ENCODE measurements around the gene CTDNEP1.

The CTDNEP1 gene

DNA sequence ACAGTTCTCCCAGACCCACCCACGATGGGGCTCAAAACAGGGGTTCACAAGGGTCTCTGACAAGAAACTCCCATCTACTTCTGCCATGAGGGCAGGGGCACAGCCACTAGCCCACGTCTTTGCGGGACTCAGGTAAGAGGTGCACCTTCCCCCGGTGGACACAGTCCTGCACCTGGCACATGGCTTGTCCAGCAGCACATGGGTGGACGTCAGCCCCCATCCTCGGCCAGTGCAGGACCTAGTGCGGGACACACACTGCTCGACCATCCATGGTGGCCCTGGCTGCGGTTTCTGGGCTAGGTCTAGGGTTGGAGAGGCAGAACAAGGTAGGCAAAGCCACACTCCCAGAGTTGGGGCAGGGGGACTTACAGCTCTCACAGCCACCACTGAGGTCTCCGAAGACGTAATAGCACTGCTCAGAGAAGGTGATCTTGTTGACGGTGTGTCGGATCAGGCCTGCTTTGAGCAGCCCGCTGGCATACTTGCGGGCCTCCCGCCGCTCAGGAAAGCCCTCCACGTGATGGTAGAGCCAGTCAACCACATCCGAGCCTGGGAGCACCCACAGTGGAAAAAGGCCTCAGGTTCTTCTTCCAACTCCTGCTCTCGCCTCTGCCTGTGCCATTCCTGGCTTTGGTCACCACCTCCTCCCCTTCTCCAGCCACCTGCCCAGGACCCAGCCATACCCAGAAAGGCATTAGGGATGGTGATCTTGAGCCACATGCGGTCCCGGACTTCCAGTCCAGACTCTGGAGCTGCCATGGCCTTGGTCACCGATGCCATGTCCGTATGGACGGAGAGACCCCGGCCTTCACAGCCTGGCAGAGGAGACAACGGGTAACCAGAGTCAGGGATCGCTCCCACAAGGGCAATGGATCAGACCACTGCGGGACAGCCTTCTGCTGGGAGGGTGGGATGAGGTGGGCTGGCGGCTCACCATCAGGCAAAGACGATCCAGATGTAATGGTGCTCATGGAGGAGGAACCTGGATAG is 24.5 kb downstream of the CTDNEP1 start:
- no peak for DNase-seq

DNA sequence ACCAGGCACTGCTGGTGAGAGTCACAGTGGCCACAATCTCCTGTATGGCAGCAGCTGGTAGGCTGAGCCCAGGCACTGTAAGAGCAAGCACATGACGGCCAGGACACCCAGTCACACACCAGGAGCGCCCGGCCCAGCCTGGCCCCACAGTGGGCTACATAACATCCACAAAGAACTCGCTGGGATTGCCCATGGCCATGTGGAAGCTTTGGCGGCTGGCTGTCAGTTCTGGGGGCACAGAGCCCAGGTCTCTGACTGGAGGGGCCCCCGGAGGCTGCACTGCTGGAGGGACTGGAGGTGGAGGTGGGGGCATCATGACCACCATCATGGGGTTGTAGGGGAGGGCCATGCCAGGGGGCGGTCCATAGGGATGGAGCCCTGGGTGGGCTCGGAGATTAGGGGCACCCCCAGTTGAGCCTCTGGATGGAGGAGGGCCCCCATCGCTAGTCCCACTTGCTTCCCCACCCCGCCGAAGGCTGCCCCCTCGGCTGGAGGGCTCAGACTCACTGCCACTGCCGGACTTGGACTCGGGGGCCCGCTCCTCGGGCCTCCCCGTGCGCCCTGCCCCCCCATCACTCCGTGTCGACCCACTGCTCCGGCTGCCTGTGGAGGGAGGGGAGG is 25.7 kb downstream of the CTDNEP1 start:
- no peak for DNase-seq

- no peak for DNase-seq
These were observed 26.8 kb downstream of the CTDNEP1 start for GRCh38 chr17:7224661-7225111.

- no peak for DNase-seq
These were observed 27.4 kb downstream of the CTDNEP1 start for GRCh38 chr17:7224110-7224509.

GRCh38 chr17:7223375-7223774 is 28.2 kb downstream of the CTDNEP1 start:
- no peak for DNase-seq

GRCh38 chr17:7222972-7223292 is 28.6 kb downstream of the CTDNEP1 start:
- no peak for DNase-seq

DNA sequence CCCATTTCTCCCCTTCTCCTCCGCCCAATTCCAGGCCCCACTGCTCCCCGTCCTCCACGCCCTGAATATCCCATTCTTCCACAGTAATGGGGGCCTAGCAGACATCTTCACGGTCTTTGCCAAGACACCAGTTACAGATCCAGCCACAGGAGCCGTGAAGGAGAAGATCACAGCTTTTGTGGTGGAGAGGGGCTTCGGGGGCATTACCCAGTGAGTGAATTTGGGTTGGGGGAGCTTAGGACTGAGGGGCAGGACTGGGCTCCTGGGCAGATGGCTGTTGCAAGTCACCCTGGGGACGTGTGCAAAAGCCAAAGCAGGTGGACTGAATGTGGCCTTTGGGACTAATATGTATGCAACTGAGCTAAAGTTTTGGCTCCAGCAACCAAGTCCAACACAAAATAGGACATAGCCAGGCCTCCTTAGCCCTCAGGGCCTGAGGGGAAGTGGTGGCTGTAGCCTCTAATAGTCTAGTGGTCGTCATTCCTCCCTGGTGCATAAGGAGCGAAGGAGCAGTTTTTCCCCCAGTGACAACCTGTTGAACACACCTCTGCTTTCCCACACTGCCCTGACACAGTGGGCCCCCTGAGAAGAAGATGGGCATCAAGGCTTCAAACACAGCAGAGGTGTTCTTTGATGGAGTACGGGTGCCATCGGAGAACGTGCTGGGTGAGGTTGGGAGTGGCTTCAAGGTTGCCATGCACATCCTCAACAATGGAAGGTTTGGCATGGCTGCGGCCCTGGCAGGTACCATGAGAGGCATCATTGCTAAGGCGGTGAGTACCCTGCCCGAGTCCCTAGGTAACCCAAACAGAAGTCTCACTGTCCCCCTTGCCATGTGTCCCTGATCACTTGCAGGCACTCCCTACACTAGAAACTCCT is 29.2 kb downstream of the CTDNEP1 start:
- no peak for DNase-seq

DNA sequence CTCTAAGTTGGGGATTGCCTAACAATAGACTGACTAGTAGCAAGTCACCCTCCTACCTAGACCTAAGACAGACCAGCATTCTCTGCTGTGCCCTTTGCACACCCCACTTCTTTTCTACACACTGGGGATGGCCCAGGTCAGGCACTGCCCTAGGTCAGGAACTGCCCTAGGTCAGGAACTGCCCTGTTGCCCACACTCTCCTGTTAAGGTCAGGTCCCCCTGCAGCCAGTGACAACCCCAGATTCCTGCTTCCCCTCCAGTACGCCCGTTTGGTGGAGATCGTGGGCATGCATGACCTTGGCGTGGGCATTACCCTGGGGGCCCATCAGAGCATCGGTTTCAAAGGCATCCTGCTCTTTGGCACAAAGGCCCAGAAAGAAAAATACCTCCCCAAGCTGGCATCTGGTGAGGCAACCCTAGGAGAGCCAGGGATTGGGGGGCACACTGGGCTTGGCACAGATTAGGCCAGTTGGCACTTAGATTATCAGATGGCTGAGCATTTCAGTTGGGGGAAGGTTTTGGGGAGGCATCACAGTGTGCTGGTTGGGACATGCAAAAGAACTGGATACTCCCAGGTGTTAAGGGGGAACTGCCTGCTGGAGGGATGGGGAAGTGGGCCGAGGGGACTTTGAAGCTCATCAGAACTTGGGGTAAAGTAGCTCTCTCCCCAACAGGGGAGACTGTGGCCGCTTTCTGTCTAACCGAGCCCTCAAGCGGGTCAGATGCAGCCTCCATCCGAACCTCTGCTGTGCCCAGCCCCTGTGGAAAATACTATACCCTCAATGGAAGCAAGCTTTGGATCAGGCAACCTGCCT is 30.0 kb downstream of the CTDNEP1 start:
- no peak for DNase-seq

GRCh38 chr17:7220593-7221277 is 30.8 kb downstream of the CTDNEP1 start:
- DNase-seq = peak; percentile 71

- DNase-seq = peak; percentile 81
These were observed 31.5 kb downstream of the CTDNEP1 start, which contains the start of the genes ACADVL and DLG4 for GRCh38 chr17:7219812-7220592. Gene ACADVL (plus strand): TSS chr17:7219938. CDS start chr17:7219985, 47 bp downstream. Gene DLG4 (minus strand): TSS chr17:7219836.

GRCh38 chr17:7219229-7219811 is 32.2 kb downstream of the CTDNEP1 start:
- DNase-seq = no peak

GRCh38 chr17:7218758-7219157 is 32.8 kb downstream of the CTDNEP1 start:
- no peak for DNase-seq

DNA sequence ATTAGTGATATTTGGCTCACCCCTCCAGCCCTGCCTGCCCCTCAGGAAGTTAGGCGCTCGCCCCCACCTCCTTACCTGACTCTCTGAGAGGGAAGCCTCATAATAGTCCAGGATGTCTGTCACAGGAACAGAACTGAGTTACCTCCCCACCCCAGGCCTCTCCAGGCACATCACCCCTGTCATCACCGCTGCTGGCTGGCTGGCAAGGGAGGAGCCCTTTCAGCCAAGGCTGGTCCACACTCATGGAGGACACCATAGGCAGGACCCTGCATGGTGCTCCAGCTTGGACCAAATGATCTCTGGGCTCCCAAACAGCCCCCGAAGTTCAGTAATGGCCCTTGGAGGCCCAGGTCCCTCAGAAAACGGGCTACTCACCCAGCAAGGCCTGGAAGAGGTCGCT is 33.4 kb downstream of the CTDNEP1 start:
- no peak for DNase-seq

DNA sequence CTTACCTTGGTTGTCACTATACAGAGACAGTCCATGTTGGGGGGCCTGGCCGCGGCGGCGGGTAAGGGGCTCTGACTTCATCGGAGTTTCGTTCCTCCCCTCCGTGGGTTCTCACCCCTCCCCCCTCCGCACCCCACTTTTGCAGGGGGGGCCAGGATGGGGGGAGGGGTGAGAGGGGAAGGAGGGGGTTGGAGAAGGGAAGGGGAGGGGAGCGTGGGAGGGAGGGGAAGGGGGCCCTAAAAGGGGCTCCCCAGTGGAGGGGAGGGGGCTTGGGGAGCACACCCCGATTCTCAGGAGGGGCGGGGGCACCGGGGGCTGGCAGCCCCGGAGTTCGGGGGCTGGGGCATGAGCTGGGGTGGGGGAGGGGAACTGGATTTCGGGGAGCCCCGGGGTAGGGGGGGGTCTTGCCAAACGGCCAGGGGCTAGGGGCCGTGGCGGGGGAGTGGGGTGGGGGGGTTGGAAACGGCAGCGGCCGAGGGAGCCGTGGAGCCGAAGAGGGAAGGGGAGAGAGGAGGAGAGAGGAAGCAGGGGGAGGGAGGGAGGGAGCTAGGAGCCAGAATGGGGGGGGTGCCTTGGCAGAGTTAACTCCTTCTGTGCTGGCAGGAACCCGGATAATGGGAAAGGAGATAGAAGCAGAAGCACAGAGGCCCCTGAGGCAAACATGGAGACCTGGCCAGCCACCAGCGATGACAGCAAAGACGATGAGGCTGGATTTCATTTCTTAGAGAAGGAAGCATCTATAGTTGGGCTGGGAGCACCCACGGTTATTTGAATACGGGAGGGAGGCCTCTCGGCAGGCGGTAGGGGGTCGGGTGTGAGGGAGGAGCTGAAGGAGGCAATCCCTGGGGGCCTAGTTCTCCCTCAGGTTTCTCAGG is 34.2 kb downstream of the CTDNEP1 start:
- DNase-seq = peak; percentile 34

GRCh38 chr17:7216242-7217112 is 35.1 kb downstream of the CTDNEP1 start:
- no peak for DNase-seq

GRCh38 chr17:7215652-7216180 is 35.8 kb downstream of the CTDNEP1 start:
- DNase-seq = peak; percentile 30

DNA sequence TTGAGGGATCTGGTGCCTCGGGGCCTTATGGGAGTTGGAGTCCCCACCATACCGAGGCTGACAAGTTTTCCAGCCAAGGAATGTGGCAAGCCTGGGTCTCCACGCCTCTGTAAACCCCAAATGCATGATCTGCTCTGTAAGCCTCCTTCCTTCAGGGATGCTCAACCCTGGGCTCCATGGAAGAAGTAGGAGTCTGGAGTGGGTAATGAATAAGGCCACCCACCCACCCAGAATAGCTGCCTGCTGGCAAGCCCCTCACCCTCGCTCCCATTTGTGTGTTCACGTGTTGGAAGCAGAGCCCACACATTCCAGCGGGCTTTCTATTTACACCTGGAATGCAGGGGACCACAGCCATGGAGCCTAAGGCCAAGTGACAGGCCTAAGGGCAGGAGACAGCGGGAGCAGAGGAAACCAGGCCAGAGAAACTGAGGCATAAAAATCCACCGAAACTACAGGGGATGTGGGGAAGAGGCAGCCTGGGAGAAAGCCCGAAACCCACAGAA is 36.3 kb downstream of the CTDNEP1 start:
- DNase-seq = no peak
